H1 (cell line): Measurements from ENCODE around the gene UBQLNL. TPM values are rescaled to one million over a fixed set of nuclear protein-coding genes. Genes with fewer than 3 reads are reported as not detected.

Experiments used
- JUND ChIP-seq: IDR thresholded peaks from 2 replicates; pipeline ENCODE4 v1.6.1; 2011; ENCODE audit warnings: mild to moderate bottlenecking, improper control_type of control experiment, low read length
- KDM4A ChIP-seq: IDR thresholded peaks from one replicate; pipeline ENCODE4 v1.7.1; 2012; ENCODE audit warnings: low read depth, mild to moderate bottlenecking, moderate library complexity, low read length, inconsistent platforms; ENCODE audit not compliant: severe bottlenecking
- PHF8 ChIP-seq: fragments of 200-600 bp; sonication (generic); conservative IDR thresholded peaks from 2 replicates; pipeline ENCODE4 v1.7.1; 2012; ENCODE audit warnings: low read depth, mild to moderate bottlenecking, inconsistent platforms, low read length, moderate library complexity
- YY1 ChIP-seq: IDR thresholded peaks from 2 replicates; pipeline ENCODE4 v1.6.1; 2011; ENCODE audit warnings: low read depth, mild to moderate bottlenecking, low read length
- polyA plus RNA-seq, 7 experiments: library from polyadenylated mRNA; depleted of rRNA in 3 of 7; stranded (reverse) in 5 of 7; unstranded in 2 of 7; fragments of >200 nt in 5 of 7; fragments of 200-250 nt in 2 of 7; gene quantifications; 1 replicate in 5 of 7; 2 replicates in 1 of 7; 4 replicates in 1 of 7; pipeline versions ENCODE4 v1.2.1 to v1.2.3, GENCODE V29; 2011 to 2013; ENCODE audit warnings: missing spikeins in 2 of 7, mixed read lengths in 2 of 7
- total RNA-seq: library from RNA; stranded (reverse); fragmentation: NEBNext Ultra II Directional; extraction: Animal tissue kit (Norgen Biotek cat#: 25700); gene quantifications from 2 replicates; pipeline ENCODE4 v1.2.1, GENCODE V29; 2021
- TF ChIP-seq, protein P1 (sequence below): IDR thresholded peaks from 2 replicates; pipeline ENCODE4 v1.6.1; 2012; ENCODE audit warnings: inconsistent platforms
- TF ChIP-seq, protein P2 (sequence below): IDR thresholded peaks from 2 replicates; pipeline ENCODE4 v1.6.1; 2012; ENCODE audit warnings: inconsistent platforms

Gene UBQLNL
- total and polyA plus RNA-seq, 2 of the 8 experiments (the other 6 are each of a cell fraction or from before 2014, with no cell fraction given), result 0.35 TPM; not detected in 1

DNA sequence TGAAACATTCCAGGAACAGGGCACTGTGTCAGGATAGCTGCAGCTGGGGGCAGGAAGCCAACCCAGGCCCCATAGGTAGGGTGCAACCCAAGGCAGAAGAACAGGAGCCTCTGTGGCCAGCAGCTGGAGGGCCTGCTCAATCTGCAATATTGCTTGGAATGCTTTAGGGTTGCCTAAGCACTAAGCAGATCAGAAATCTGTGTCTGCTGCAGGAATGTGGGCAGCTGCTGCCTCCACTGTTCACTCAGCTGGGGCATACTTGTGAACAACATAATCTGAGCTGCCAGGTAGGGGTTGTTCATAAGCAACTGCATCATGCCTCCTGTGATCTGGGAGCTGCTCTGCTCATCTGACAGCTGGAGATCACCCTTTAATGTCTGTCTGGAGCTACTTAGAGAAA, 1.7 kb downstream of the UBQLNL start (continued):
- TF ChIP-seq YY1 (no peak), KDM4A (no peak), PHF8 (no peak), JUND (no peak)
- TF ChIP-seq, protein P1, sequence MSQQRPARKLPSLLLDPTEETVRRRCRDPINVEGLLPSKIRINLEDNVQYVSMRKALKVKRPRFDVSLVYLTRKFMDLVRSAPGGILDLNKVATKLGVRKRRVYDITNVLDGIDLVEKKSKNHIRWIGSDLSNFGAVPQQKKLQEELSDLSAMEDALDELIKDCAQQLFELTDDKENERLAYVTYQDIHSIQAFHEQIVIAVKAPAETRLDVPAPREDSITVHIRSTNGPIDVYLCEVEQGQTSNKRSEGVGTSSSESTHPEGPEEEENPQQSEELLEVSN, result no peak
- TF ChIP-seq, protein P2, sequence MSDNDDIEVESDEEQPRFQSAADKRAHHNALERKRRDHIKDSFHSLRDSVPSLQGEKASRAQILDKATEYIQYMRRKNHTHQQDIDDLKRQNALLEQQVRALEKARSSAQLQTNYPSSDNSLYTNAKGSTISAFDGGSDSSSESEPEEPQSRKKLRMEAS, result no peak
- TF ChIP-seq, all 59 proteins: peak for 0
